ENCODE results near the gene RTN4RL2.

DNA sequence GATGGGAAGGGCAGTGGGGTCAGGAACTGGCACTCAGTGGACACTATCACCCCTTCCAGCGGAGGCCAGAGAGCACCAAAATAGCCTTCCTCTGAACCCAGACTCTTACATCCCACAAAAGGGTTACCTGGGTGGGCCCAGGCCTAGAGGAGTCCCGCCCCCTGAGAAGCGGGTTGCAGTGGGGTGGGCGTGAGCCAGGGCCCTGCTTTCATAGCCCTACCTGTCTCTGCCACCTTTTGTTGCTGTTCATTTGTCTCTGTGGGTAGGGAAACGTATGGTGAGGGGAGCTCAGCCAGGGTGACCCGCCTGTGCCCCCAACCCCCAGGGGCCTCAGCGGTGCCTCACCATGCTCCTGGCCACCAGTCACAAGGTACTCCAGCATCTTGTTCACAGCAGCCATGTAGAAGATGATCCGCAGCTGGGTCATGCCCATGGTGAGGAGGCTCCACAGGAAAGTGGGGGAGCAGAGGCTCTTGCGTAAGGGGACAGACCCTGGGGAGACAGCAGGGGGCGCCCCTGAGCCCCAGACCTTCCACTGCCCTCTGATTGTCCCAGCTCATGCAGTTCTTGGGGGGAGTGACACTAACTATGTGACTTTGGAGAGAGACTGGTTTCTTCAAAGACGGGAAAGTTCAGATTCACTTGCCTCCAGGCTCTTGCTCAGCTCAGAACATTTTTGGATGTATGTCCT, 31.2 kb downstream of the RTN4RL2 start:
- TF ChIP-seq ZNF207 (IDR thresholded peaks at IDR 0.05; ENCODE audit: borderline replicate concordance) (no peak), MTA2 (IDR thresholded peaks at IDR 0.05; ENCODE audit: low read depth) (no peak)

Measured in GM12878 (cell line).